Motor neuron (in vitro differentiated cells): ENCODE data around the gene TTC7B. TPM values are rescaled to one million over a fixed set of nuclear protein-coding genes. Genes with fewer than 3 reads are reported as not detected.

ENCODE experiments used
- ATAC-seq, 8 experiments: fragments of 200-7000 bp; cut with Tn5 transposase; replicated peaks in 6 of 8; 2 replicates each; pipeline ENCODE4 v1.8.0; 2021; ENCODE audit warnings: mild to moderate bottlenecking in 8 of 8, moderate library complexity in 8 of 8
- H3K27ac ChIP-seq, 2 donors: fragments of 250-450 bp; sonication (Bioruptor Pico); 2 replicates each; pipeline ENCODE4 v1.9.0; 2021; ENCODE audit warnings: antibody characterized with exemption in 2 of 2, mild to moderate bottlenecking in 2 of 2, moderate library complexity in 1 of 2
- H3K4me1 ChIP-seq, 2 donors: fragments of 250-450 bp; sonication (Bioruptor Pico); replicated peaks in 1 of 2; 2 replicates each; pipeline ENCODE4 v1.6.1; 2021; ENCODE audit warnings: antibody characterized with exemption in 2 of 2, mild to moderate bottlenecking in 2 of 2, moderate library complexity in 1 of 2
- H3K4me3 ChIP-seq, 5 donors: fragments of 250-450 bp; sonication (Bioruptor Pico); 2 replicates each; pipeline ENCODE4 v1.9.0; 2021; ENCODE audit warnings: antibody characterized with exemption in 5 of 5, mild to moderate bottlenecking in 5 of 5, moderate library complexity in 4 of 5
- WGBS, 10 experiments: fragments of 450-650 bp; shearing (Covaris generic); methylation state at CpG; one replicate each; pipeline ENCODE4 v1.0.0; 2022; 5-methylcytosine and 5-hydroxymethylcytosine counted together
- in situ Hi-C, 9 experiments: fragments of 400-800 bp; cut with MboI; loops; one replicate each; pipeline ENCODE4 v1.15.0; 2021; ENCODE audit warnings: low sequenced_read_pairs in 9 of 9, low pct_unique_long_range_greater_than_20kb in 2 of 9; ENCODE audit not compliant: unreplicated experiment in 9 of 9
- total RNA-seq, 8 experiments: library from RNA; unstranded; fragments of 300-600 nt; gene quantifications; 2 replicates each; pipeline versions ENCODE4 v1.2.3 to v1.2.4, GENCODE V29; 2022

TTC7B gene
- total RNA-seq, 8 experiments from 2014 or later: 0.81 to 38.2 (median 22.8) TPM

- no peak overlapping the region for H3K27ac ChIP-seq
Measured at GRCh38 chr14:90663140-90663539, 153.1 kb downstream of the TTC7B start.

GRCh38 chr14:90661866-90662265, 154.4 kb downstream of the TTC7B start:
- Histone ChIP-seq H3K4me1 (peaks cover 11 to 13% of the 10 kb centered on the region in 2 donors), H3K27ac (no peak overlapping the region), H3K4me3 (no peak overlapping the region)
- peak in 1 of 8 experiments; percentile 10 for ATAC-seq
- 20 to 89% (median 67%) methylated on average over 1 to 5 of the region's 7 CpGs; no CpG with 5 or more reads in 2 of the 10 experiments for WGBS, 10 experiments
- in situ Hi-C loops: no loop called here

More at GRCh38 chr14:90663140-90663539, 153.1 kb downstream of the TTC7B start:
- Histone ChIP-seq H3K4me1 (peaks cover 11 to 13% of the 10 kb centered on the region in 2 donors), H3K4me3 (no peak overlapping the region)
- WGBS, 10 experiments: 67 to 100% (median 90%) methylated on average over 1 to 5 of the region's 5 CpGs; no CpG with 5 or more reads in 1 of the 10 experiments
- ATAC-seq: no peak
- in situ Hi-C loops: no loop called here

GRCh38 chr14:90660865-90661570, 155.2 kb downstream of the TTC7B start:
- Histone ChIP-seq H3K4me1 (peaks cover 11 to 13% of the 10 kb centered on the region in 2 donors), H3K4me3 (no peak overlapping the region), H3K27ac (no peak overlapping the region)
- in situ Hi-C loops: no loop called here
- ATAC-seq: peak in 1 of 8 experiments; percentile 23
- 63 to 100% (median 89%) methylated on average over 1 to 16 of the region's 17 CpGs; no CpG with 5 or more reads in 1 of the 10 experiments for WGBS, 10 experiments

GRCh38 chr14:90659156-90659555, 157.1 kb downstream of the TTC7B start:
- no peak overlapping the region for H3K27ac ChIP-seq
- in situ Hi-C loops: no loop called here
- WGBS, 10 experiments: 30 to 100% (median 72%) methylated on average over 1 to 2 of the region's 2 CpGs; no CpG with 5 or more reads in 2 of the 10 experiments
- peaks cover 11% of the 10 kb centered on the region in 2 donors for H3K4me1 ChIP-seq
- ATAC-seq: no peak
- H3K4me3 ChIP-seq: no peak overlapping the region

GRCh38 chr14:90658541-90658967, 157.7 kb downstream of the TTC7B start:
- in situ Hi-C loops: no loop called here
- no peak overlapping the region for H3K4me3 ChIP-seq
- H3K4me1 ChIP-seq: peaks cover 11% of the 10 kb centered on the region in 2 donors
- no peak overlapping the region for H3K27ac ChIP-seq
- WGBS, 10 experiments: 51 to 100% (median 72%) methylated on average over 1 to 6 of the region's 8 CpGs; no CpG with 5 or more reads in 2 of the 10 experiments
- ATAC-seq: no peak

GRCh38 chr14:90656973-90657372, 159.3 kb downstream of the TTC7B start:
- WGBS, 10 experiments: 50 to 100% (median 90%) methylated on average over 1 to 5 of the region's 12 CpGs; no CpG with 5 or more reads in 3 of the 10 experiments
- no peak overlapping the region for H3K27ac ChIP-seq
- in situ Hi-C loops: no loop called here
- peak in 5 of 8 experiments; percentile 51 to 81 (median 61) for ATAC-seq
- peaks cover 10 to 11% of the 10 kb centered on the region in 2 donors for H3K4me1 ChIP-seq
- no peak overlapping the region for H3K4me3 ChIP-seq

GRCh38 chr14:90655829-90656228, 160.4 kb downstream of the TTC7B start:
- no peak overlapping the region for H3K27ac ChIP-seq
- H3K4me3 ChIP-seq: no peak overlapping the region
- in situ Hi-C loops: no loop called here
- 67 to 93% (median 85%) methylated on average over 1 to 4 of the region's 4 CpGs; no CpG with 5 or more reads in 2 of the 10 experiments for WGBS, 10 experiments
- peaks cover 0 to 8% of the 10 kb centered on the region in 2 donors for H3K4me1 ChIP-seq
- ATAC-seq: no peak

GRCh38 chr14:90654831-90655276, 161.4 kb downstream of the TTC7B start:
- ATAC-seq: no peak
- in situ Hi-C loops: no loop called here
- WGBS, 10 experiments: 17 to 91% (median 82%) methylated on average over 1 to 8 of the region's 8 CpGs; no CpG with 5 or more reads in 1 of the 10 experiments
- no peak overlapping the region for H3K4me3 ChIP-seq
- peaks cover 0 to 8% of the 10 kb centered on the region in 2 donors for H3K4me1 ChIP-seq
- H3K27ac ChIP-seq: no peak overlapping the region

GRCh38 chr14:90652626-90653025, 163.6 kb downstream of the TTC7B start:
- in situ Hi-C loops: no loop called here
- ATAC-seq: no peak
- H3K27ac ChIP-seq: no peak overlapping the region
- 72 to 100% (median 91%) methylated on average over 1 to 5 of the region's 6 CpGs; no CpG with 5 or more reads in 1 of the 10 experiments for WGBS, 10 experiments
- H3K4me3 ChIP-seq: no peak overlapping the region
- H3K4me1 ChIP-seq: peaks cover 0 to 8% of the 10 kb centered on the region in 2 donors

GRCh38 chr14:90651976-90652560, 164.2 kb downstream of the TTC7B start:
- Histone ChIP-seq H3K4me3 (no peak overlapping the region), H3K27ac (no peak overlapping the region), H3K4me1 (peaks cover 0 to 8% of the 10 kb centered on the region in 2 donors)
- in situ Hi-C loops: no loop called here
- no peak for ATAC-seq
- WGBS, 10 experiments: 39 to 100% (median 69%) methylated on average over 1 to 9 of the region's 9 CpGs

GRCh38 chr14:90651271-90651804, 164.9 kb downstream of the TTC7B start:
- in situ Hi-C loops: no loop called here
- H3K27ac ChIP-seq: no peak overlapping the region
- peak in 1 of 8 experiments; percentile 81 for ATAC-seq
- H3K4me1 ChIP-seq: peaks cover 0 to 8% of the 10 kb centered on the region in 2 donors
- WGBS, 10 experiments: 29 to 93% (median 53%) methylated on average over 2 to 5 of the region's 5 CpGs
- H3K4me3 ChIP-seq: no peak overlapping the region

GRCh38 chr14:90649557-90650135, 166.6 kb downstream of the TTC7B start:
- WGBS, 10 experiments: 100% methylated on average over 1 of the region's 3 CpGs; no CpG with 5 or more reads in 8 of the 10 experiments
- peaks cover 0 to 13% of the 10 kb centered on the region in 2 donors for H3K4me1 ChIP-seq
- no peak overlapping the region for H3K4me3 ChIP-seq
- in situ Hi-C loops: no loop called here
- no peak overlapping the region for H3K27ac ChIP-seq
- no peak for ATAC-seq

- ATAC-seq: no peak
- WGBS, 10 experiments: 14 to 97% (median 79%) methylated on average over 1 to 4 of the region's 4 CpGs; no CpG with 5 or more reads in 2 of the 10 experiments
- in situ Hi-C loops: no loop called here
- peaks cover 0 to 16% of the 10 kb centered on the region in 2 donors for H3K4me1 ChIP-seq
- H3K4me3 ChIP-seq: no peak overlapping the region
- H3K27ac ChIP-seq: no peak overlapping the region
Measured at GRCh38 chr14:90649083-90649482, 167.1 kb downstream of the TTC7B start.
